Tibial artery (tissue), 4 donors: ENCODE data around the gene LYZL1.
A peak's percentile ranks its signal among the peaks of the same experiment; 100 is the strongest.
"Not testable (repeated sequence)": the region's sequence is repeated elsewhere in the genome, so short reads cannot be mapped to it uniquely, and the experiment has no call there.

Source experiments
- DNase-seq, 2 donors: peaks; one replicate each; pipeline ENCODE4 v3.0.0-alpha.2; 2019
- H3K27ac ChIP-seq, 2 donors: fragments of 200-600 bp; sonication (generic) in 1 of 2; 1 replicate in 1 of 2; 2 replicates in 1 of 2; pipeline ENCODE4 v1.5.1; 2018 to 2019; ENCODE audit warnings: mild to moderate bottlenecking in 1 of 2
- H3K27me3 ChIP-seq, 2 donors: fragments of 200-600 bp; sonication (generic) in 1 of 2; one replicate each; pipeline versions ENCODE4 v1.5.1 to v1.6.0; 2016 to 2019
- H3K36me3 ChIP-seq, 3 donors: fragments of 200-600 bp; sonication (generic) in 2 of 3; one replicate each; pipeline ENCODE4 v1.5.1; 2016 to 2019; ENCODE audit warnings: mild to moderate bottlenecking in 2 of 3
- H3K4me1 ChIP-seq, 4 donors: fragments of 200-600 bp; sonication (generic) in 2 of 4; 1 replicate in 3 of 4; 2 replicates in 1 of 4; pipeline ENCODE4 v1.5.1; 2016 to 2019
- H3K4me3 ChIP-seq, 2 donors: fragments of 200-600 bp; sonication (generic) in 1 of 2; 1 replicate in 1 of 2; 2 replicates in 1 of 2; pipeline ENCODE4 v1.5.1; 2018 to 2019; ENCODE audit warnings: mild to moderate bottlenecking in 2 of 2
- H3K9me3 ChIP-seq, 3 donors: fragments of 200-600 bp; sonication (generic) in 1 of 3; one replicate each; pipeline ENCODE4 v1.5.1; 2016 to 2019
- intact Hi-C: fragments of 100-400 bp; cut with DNase I; formaldehyde crosslinking; loops from one replicate; pipeline ENCODE4 v1.15.0; 2023; ENCODE audit warnings: low total_unique reads
- TF ChIP-seq, protein P1 (sequence below), 2 experiments: fragments of 200-600 bp in 1 of 2; fragments of 450-650 bp in 1 of 2; IDR thresholded peaks; one replicate each; pipeline ENCODE4 v1.5.1; 2017 to 2019; ENCODE audit warnings: antibody characterized with exemption in 2 of 2, mild to moderate bottlenecking in 1 of 2, moderate library complexity in 1 of 2

Gene LYZL1

DNA sequence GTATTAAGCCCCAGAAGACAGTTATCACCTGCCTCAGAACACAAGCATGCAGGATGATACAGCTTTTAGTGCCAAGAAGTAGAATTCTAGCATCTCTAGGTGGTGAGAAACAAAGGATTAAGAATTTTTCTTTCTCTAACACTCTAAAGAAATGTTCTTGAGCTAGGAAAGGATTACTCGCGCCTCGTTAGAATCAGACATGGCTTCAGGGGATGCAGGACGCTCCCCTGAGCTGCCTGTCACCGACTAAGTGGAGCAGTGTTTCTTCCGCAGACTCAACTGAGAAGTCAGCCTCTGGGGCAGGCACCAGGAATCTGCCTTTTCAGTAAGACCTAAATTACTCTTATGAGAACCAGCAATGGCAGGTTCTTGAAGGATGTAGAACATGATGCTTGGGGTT is at the start of gene LYZL1:
TSS of gene LYZL1 (plus strand) at position 165 of the 400 bp plus-strand sequence. CDS start 2,798 bp downstream, outside the sequence.
- H3K4me1 ChIP-seq, H3K27me3 ChIP-seq, H3K36me3 ChIP-seq, intact Hi-C loops, H3K4me3 ChIP-seq, H3K9me3 ChIP-seq, H3K27ac ChIP-seq, DNase-seq: not testable (repeated sequence)

DNA sequence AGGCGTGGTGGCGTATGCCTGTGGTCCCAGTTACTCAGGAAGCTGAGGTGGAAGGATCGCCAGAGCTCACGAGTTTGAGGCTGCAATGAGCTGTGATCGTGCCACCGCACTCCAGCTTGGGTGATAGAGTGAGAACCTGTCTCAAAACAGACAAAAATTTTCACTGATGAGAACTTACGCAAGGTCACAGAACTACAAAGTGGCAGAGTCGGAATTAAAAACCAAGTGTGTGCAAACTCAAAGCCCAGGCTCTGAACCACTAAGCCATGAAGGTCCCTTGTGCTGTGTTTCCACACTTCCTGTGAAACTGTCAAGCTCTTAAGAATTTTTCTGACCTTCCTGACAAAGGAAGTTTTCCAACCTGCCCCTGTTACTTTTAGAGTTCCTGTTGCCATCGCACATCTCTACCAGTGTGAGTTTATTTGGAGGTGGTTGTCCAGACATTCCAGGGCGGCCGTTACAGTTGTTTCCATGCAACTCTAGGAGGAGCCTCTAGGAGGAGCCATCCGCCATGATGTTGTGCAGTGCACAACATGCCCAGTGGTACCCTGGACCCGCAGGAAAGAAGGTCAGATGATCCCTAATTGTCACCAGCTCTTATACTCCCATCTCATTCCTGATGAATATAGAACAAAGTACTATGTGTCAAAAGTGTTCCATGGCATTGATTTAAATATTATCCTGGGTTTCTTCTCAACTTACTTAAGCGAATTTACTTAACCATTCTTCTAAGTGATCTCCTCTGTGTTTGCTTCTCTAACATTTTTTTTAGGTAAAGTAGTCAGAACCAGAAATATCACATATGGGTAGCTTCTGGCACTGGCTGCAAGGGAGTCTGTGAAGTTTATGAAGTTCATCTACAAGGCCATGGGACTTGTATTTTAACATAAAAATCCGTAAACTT is 49.0 kb upstream of the LYZL1 start:
- H3K27ac ChIP-seq, result no peak overlapping the region
- H3K36me3 ChIP-seq, result no peaks in the 10 kb centered on the region
- H3K4me3 ChIP-seq, result no peak overlapping the region
- intact Hi-C loops, result no loop called here
- H3K27me3 ChIP-seq, result no peaks in the 10 kb centered on the region
- no peaks in the 10 kb centered on the region for H3K4me1 ChIP-seq
- no peaks in the 10 kb centered on the region for H3K9me3 ChIP-seq
- DNase-seq, result no peak
- TF ChIP-seq, protein P1, sequence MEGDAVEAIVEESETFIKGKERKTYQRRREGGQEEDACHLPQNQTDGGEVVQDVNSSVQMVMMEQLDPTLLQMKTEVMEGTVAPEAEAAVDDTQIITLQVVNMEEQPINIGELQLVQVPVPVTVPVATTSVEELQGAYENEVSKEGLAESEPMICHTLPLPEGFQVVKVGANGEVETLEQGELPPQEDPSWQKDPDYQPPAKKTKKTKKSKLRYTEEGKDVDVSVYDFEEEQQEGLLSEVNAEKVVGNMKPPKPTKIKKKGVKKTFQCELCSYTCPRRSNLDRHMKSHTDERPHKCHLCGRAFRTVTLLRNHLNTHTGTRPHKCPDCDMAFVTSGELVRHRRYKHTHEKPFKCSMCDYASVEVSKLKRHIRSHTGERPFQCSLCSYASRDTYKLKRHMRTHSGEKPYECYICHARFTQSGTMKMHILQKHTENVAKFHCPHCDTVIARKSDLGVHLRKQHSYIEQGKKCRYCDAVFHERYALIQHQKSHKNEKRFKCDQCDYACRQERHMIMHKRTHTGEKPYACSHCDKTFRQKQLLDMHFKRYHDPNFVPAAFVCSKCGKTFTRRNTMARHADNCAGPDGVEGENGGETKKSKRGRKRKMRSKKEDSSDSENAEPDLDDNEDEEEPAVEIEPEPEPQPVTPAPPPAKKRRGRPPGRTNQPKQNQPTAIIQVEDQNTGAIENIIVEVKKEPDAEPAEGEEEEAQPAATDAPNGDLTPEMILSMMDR (IDR thresholded peaks at IDR 0.05), result peak in 1 of 2 experiments; percentile 29

DNA sequence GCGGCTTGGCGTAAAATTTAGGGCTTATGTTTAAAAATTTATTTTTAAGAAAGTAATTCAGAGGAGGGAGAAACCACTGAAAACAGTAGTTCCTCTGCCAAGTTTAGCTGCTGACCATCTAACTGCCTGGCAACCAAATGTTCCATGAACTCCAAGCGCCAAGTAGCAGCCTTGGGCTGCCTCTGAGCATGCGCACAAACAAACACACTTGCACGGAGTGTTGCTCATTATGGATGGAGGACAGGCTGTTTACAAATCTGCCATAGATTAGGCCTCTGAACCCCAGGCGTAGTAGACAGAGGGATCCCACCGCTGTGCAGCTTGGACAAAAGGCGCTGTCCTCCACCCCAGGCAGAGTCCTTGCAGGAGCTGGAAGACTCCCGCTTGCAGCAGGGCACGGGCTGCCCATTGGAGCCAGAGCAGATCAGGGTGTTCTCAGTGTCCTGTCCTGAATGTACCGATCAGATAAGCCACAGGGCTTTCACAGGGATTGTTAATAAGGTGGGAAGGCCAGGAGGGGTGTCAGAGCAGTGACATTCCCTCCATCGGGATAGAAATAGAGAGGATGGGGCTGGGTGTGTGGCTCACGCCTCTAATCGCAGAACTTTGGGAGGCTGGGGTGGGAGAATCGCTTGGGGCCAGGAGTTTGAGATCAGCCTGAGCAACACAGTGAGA is 47.7 kb upstream of the LYZL1 start:
- no peaks in the 10 kb centered on the region for H3K4me1 ChIP-seq
- no peak overlapping the region for H3K4me3 ChIP-seq
- H3K9me3 ChIP-seq, result no peaks in the 10 kb centered on the region
- H3K27me3 ChIP-seq, result no peaks in the 10 kb centered on the region
- no peaks in the 10 kb centered on the region for H3K36me3 ChIP-seq
- intact Hi-C loops, result no loop called here
- TF ChIP-seq, protein P1 (IDR thresholded peaks at IDR 0.05), result no peak
- H3K27ac ChIP-seq, result no peak overlapping the region
- no peak for DNase-seq

DNA sequence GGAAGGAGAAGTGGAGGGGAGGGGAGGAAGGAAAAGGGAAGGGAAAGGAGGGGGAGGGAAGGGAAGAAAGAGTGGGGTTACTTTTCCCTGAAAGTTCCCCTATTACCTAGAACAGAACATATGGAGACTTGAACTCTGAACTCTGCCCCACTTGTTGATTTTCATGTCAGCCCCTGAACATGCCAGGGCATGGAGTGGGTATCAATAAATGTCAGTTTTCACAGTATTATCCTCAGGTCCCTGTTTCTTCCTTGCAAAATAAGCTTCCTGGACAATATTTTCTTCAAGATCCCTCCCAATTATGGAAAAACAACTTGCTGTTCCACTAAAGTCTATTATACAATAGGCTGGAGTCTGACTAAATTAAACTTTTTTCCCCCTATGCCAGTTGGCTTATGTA is 46.9 kb upstream of the LYZL1 start:
- Histone ChIP-seq H3K4me1 (no peaks in the 10 kb centered on the region), H3K27ac (no peak overlapping the region), H3K9me3 (no peaks in the 10 kb centered on the region), H3K27me3 (no peaks in the 10 kb centered on the region), H3K4me3 (no peak overlapping the region), H3K36me3 (no peaks in the 10 kb centered on the region)
- no peak for DNase-seq
- TF ChIP-seq, protein P1 (IDR thresholded peaks at IDR 0.05), result no peak
- intact Hi-C loops, result no loop called here

DNA sequence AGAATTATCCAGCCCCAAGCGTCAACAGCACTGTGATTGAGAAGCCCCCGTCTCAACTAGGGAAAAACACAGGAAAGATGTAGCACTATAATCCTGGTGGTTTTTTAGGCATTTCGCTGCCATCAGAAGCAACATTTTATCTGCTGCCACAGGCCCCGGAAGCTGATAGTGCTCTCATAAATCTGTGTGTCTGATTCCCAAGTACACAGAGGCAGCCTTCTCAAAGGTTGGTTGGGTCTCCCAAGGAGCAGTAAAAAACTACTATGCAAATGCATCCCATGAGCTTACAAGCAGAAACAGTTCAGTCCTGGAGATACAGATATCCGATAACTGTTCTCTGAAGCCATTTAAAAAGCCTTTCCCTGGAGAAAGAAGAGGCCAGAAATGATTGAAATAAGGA is 45.8 kb upstream of the LYZL1 start:
- H3K4me3 ChIP-seq, result no peak overlapping the region
- H3K36me3 ChIP-seq, result no peaks in the 10 kb centered on the region
- intact Hi-C loops, result no loop called here
- H3K27me3 ChIP-seq, result no peaks in the 10 kb centered on the region
- H3K4me1 ChIP-seq, result no peaks in the 10 kb centered on the region
- no peaks in the 10 kb centered on the region for H3K9me3 ChIP-seq
- DNase-seq, result no peak
- TF ChIP-seq, protein P1 (IDR thresholded peaks at IDR 0.05), result no peak
- H3K27ac ChIP-seq, result no peak overlapping the region

DNA sequence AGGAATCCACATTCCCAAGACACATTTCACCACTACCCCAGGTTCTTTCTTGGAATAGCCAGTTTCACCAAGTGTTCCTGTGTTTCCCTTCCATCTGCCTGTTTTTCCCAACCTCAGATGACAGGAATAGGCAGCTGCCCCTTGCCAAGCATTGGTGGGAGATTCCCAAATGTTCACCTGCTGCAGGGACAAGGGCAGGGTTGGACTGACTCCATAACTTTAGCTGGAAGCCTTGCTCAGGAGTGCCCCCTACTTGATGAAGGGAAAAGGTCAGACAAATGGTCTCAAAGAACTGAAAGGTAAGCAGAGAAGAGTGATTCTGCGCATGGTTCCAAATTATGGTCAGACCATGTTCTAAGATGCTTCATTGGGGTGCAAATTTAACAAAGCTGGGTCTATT is 45.1 kb upstream of the LYZL1 start:
- Histone ChIP-seq H3K27me3 (no peaks in the 10 kb centered on the region), H3K4me3 (no peak overlapping the region), H3K27ac (no peak overlapping the region), H3K4me1 (no peaks in the 10 kb centered on the region), H3K36me3 (no peaks in the 10 kb centered on the region), H3K9me3 (no peaks in the 10 kb centered on the region)
- intact Hi-C loops, result no loop called here
- DNase-seq, result no peak
- TF ChIP-seq, protein P1 (IDR thresholded peaks at IDR 0.05), result peak in 1 of 2 experiments; percentile 25
